Measurements from ENCODE around the gene CDH13.

CDH13 gene

GRCh38 chr16:82629441-82630027 lies 2.8 kb downstream of the CDH13 start:
- peak; percentile 94 for DNase-seq

DNA sequence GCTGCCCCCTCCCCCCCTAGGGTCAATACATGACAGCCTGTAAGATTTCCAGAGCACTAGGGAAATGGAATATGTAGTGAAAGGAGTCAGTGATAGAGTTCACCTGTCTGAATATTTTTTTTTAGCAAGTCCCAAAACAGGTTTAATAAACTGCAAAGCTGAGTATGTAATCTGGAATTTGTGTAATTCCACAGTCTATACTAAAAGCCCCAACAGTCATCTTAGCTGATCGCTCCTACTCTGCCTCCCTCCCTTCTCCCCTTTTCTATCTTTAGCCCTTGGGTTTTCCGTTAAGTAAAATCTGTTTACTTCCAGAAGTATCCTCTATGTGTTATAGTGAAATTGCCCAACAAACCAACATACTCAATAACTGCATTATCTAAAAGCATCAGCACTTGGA lies 3.5 kb downstream of the CDH13 start:
- peak; percentile 68 for DNase-seq

GRCh38 chr16:82630688-82631087 lies 3.9 kb downstream of the CDH13 start:
- peak; percentile 52 for DNase-seq

GRCh38 chr16:82631701-82632685 lies 5.2 kb downstream of the CDH13 start:
- no peak for DNase-seq

- DNase-seq, result peak; percentile 56
Measured at GRCh38 chr16:82633964-82634600, 7.3 kb downstream of the CDH13 start.

- no peak for DNase-seq
Measured at GRCh38 chr16:82634955-82635610, 8.3 kb downstream of the CDH13 start.

- no peak for DNase-seq
Measured at GRCh38 chr16:82636485-82636884, 9.7 kb downstream of the CDH13 start.

DNA sequence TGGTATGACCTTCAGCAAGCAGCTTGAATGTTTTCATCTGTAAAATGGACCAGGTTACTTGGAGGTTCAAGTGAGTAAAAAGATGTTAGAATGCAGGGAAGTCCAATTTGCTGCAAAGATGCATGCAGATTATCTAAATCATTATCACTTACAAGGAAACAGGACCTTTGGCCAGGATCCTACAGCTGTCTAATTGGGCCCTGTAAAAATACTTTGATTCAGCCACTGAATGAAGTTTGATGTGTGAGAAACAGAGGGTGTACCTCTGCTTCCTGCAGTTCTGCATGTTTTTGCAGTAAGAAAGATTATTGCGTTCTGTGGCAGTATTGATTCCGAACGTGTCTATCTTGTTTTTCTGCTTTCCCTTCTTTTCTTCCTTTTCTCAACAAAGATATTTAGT lies 10.2 kb downstream of the CDH13 start:
- no peak for DNase-seq

- DNase-seq, result peak; percentile 94
Measured at GRCh38 chr16:82638095-82638798, 11.5 kb downstream of the CDH13 start.

GRCh38 chr16:82639263-82639662 lies 12.5 kb downstream of the CDH13 start:
- no peak for DNase-seq

DNA sequence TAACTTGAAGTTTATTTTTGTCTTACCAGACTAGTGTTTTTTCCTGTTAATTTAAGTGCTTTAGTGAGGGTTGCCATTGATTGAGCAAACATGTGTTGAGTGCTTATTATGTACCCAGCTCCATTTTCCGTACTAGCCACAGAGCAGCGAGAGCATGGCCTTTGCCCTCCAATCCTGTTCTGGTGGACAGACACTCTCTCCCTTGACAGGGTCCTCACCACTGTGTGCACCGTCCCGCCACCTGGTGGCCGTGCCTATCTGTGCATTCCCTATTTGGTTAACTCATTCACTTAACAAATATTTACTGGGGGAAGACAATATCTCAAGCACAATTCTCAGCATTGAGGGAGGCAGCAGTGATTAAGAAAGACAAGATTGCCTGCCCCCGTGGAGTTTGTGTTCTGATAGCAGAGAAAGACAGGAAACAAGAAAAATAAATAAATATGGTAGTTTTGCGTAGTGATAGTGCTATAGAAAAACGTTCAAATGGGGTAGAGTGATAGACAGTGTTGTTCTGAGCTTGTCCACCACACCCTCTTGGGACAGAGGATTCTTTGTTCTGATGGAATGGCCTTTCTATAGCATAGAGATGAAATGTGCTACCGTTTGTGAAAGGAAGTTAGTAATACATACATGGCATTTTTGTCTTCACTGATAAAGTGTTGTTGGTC lies 13.0 kb downstream of the CDH13 start:
- peak; percentile 60 for DNase-seq

GRCh38 chr16:82641336-82641984 lies 14.7 kb downstream of the CDH13 start:
- DNase-seq, result peak; percentile 53

DNA sequence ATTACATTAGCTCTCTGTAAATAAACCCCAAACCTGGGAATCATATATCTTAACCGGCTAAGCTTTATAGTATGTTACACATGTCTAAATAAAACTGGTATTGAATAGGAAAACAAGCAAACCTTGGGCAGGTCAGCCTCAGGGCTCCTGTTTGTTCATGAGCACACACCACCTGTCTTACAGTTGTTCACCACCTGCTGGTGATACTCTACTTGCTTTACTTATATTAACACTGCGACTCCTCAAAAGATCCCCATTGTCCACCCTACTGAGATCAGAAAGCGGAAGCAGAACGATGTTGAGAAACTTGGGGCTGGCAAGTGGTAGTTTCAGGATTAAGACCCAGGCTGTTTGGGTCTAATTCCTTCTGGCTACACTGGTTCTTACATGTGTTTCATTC lies 16.4 kb downstream of the CDH13 start:
- DNase-seq, result no peak

DNA sequence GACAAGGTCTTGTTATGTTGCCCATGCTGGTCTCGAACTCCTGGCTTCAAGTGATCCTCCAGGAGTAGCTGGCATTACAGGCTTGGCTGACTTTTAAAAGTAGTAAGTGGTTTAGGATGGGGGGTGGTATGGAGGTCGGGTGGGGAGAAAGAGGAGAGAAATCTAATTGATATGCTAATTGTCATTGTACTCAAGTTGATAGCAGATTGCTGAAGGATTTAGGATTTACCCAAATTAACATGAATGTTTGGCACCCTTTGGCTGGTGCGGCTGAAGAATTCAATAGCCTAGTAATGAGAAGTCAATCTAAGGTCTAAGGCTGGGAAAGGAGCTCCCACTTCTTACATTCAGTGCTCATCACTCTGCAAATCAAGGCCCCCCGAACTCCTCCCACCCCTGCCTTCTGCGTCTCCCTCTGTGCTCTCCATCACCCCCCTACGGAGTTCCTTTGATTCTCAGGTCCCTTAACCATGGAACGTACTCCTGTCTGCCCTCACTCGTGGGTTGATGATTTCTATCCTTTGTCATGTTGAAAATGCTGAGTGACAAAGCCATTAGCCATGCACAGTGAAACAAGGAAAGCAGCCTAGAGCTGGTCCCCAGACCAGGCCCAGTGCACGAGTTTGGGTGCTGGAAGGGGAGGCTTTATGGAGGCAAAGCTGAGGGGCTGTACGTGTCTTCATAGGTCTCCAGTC lies 17.3 kb downstream of the CDH13 start:
- no peak for DNase-seq

GRCh38 chr16:82646504-82646903 lies 19.7 kb downstream of the CDH13 start:
- no peak for DNase-seq

GRCh38 chr16:82649766-82650165 lies 23.0 kb downstream of the CDH13 start:
- peak; percentile 49 for DNase-seq

- DNase-seq, result no peak
Measured at GRCh38 chr16:82650804-82651203, 24.0 kb downstream of the CDH13 start.

GRCh38 chr16:82651921-82652601 lies 25.3 kb downstream of the CDH13 start:
- DNase-seq, result no peak

DNA sequence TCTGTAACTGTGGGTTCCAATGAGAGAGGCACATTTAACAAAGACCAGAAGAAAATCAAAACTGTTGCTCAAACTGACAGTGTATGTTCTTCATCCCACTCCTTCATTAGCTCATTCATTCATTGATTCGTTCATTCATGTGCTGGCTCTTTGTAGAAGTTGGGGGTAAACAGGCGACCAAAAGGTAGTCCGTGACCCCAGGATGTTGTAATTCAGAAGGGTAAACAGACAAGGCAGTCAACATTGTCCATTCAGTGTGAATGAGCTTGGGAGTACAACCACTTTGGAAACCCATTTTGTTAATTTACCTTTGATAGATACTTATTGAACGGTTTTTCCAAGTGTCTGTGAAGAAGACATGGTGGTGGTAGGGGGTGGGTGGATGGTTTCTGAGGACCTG lies 26.1 kb downstream of the CDH13 start:
- DNase-seq, result no peak
